Measurements from ENCODE around the gene PPP6R2. TPM values are rescaled to one million over a fixed set of nuclear protein-coding genes. Genes with fewer than 3 reads are reported as not detected.

PPP6R2 gene
- polyA plus RNA-seq, 1 experiment = 26.6 TPM

DNA sequence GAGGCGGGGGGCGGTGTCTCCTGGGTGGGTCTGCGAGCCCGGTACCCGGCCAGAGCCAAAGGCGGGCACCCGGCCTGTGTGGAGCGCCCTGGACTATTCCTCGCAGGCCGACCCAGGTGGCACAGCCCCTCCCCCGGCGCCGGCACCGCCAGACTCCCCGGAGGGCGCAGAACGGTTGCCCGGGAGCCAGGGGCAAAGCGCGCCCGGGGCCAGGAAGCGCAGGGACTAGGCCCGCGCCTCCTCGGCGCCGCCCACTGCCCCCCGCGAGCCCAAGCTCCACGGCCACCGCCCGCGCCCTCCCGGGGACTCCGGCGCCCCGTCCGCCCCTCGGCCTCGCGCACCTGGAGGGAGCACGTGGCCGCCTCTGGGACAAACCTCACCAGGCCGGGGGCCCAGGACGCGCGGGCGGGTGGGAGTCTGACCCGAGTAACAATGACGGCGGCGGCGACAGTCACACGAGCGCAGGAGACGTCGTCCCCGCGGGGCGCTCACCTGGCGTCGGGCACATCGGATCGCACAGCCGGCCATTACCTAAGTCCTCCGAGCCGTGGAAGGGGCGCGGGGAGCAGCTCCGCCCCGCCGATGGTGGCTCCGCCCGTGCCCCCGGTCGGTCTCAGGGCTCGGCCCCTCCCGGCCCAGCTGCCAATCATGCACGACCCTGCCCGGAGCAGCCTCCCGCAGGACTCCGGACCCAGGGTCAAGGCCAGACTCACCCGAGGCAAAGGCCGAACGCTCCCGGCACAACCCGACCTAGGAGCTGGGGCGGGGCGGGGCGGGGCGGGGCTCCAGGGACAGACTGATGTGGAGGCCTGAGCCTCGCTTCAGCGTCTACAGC, 43.1 kb upstream of the PPP6R2 start:
- H3K4me3 ChIP-seq (ENCODE audit: low read depth, low read length) = no peak overlapping the region
- CTCF ChIA-PET = no interaction called here
- H3K27ac ChIP-seq (ENCODE audit: low read depth, low read length) = no peak overlapping the region

GRCh38 chr22:50300620-50301257, 42.4 kb upstream of the PPP6R2 start:
- no peaks in the 10 kb centered on the region for H3K27me3 ChIP-seq (ENCODE audit: control insufficient read depth, insufficient read depth, low read length)
- POLR2A ChIA-PET = no interaction called here
- no peak for DNase-seq (ENCODE audit: low read depth, low spot score)
- H3K27ac ChIP-seq (ENCODE audit: low read depth, low read length) = no peak overlapping the region
- CTCF ChIA-PET = no interaction called here
- TF ChIP-seq CTCF (IDR thresholded peaks at IDR 0.05; ENCODE audit: low read depth, low read length) = no peak
- no peaks in the 10 kb centered on the region; the same call in 1 of the 2 replicates for H3K9me3 ChIP-seq (ENCODE audit: control insufficient read depth, insufficient read depth, low read length)
- no peak overlapping the region for H3K4me3 ChIP-seq (ENCODE audit: low read depth, low read length)

More for the DNA sequence above, 43.1 kb upstream of the PPP6R2 start:
- H3K9me3 ChIP-seq (ENCODE audit: control insufficient read depth, insufficient read depth, low read length) = no peaks in the 10 kb centered on the region; the same call in 1 of the 2 replicates
- POLR2A ChIA-PET = no interaction called here
- DNase-seq (ENCODE audit: low read depth, low spot score) = no peak
- no peak for TF ChIP-seq CTCF (IDR thresholded peaks at IDR 0.05; ENCODE audit: low read depth, low read length)
- no peaks in the 10 kb centered on the region for H3K27me3 ChIP-seq (ENCODE audit: control insufficient read depth, insufficient read depth, low read length)

DNA sequence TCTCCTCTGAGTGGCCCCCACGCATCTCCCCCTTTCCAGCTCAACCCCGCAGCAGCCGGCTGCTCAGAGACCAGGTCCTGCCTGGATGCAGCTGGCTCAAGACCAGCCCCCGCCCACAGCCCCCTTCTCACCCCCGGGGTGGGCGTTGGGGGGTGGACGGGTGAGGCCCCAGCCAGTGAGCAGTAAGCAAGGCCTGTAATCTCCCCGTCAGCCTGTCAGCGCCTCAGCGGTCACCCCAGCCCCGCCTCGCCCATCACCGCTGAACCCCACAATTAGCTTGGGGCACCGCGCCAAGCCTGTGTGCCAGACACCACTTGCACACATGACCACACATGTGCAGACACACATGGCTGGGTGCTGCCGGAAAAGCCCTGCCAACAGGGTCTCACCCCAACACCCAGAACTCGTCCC, 41.5 kb upstream of the PPP6R2 start:
- Histone ChIP-seq H3K27ac (ENCODE audit: low read depth, low read length) (peak overlapping the region; percentile 31), H3K4me3 (ENCODE audit: low read depth, low read length) (peak overlapping the region; percentile 32), H3K9me3 (ENCODE audit: control insufficient read depth, insufficient read depth, low read length) (peaks cover under 1% of the 10 kb centered on the region; the same call in 1 of the 2 replicates), H3K27me3 (ENCODE audit: control insufficient read depth, insufficient read depth, low read length) (no peaks in the 10 kb centered on the region)
- DNase-seq (ENCODE audit: low read depth, low spot score) = no peak
- POLR2A ChIA-PET = no interaction called here
- CTCF ChIA-PET = no interaction called here
- TF ChIP-seq CTCF (IDR thresholded peaks at IDR 0.05; ENCODE audit: low read depth, low read length) = no peak

- no peak for DNase-seq (ENCODE audit: low read depth, low spot score)
- Histone ChIP-seq H3K27me3 (ENCODE audit: control insufficient read depth, insufficient read depth, low read length) (no peaks in the 10 kb centered on the region), H3K4me3 (ENCODE audit: low read depth, low read length) (peak overlapping the region; percentile 32), H3K27ac (ENCODE audit: low read depth, low read length) (peak overlapping the region; percentile 31), H3K9me3 (ENCODE audit: control insufficient read depth, insufficient read depth, low read length) (peaks cover 3% of the 10 kb centered on the region; the same call in 1 of the 2 replicates)
- ChIA-PET CTCF (interaction anchor here (0.6 kb wide), 1 partner anchor 64 kb away, joined by 3 read pairs; no protein-coding TSS in a partner anchor), POLR2A (interaction anchor here (1.1 kb wide), 1 partner anchor 9 kb away, joined by 4 read pairs; no protein-coding TSS in a partner anchor)
- no peak for TF ChIP-seq CTCF (IDR thresholded peaks at IDR 0.05; ENCODE audit: low read depth, low read length)
These were observed 41.0 kb upstream of the PPP6R2 start for GRCh38 chr22:50302041-50302541.

Measured in AG04450 (cell line).